Panc1 (cell line): ENCODE measurements around the gene SCN8A.

Experiments
- CTCF ChIP-seq: fragments of 450-650 bp; IDR thresholded peaks from 2 replicates; pipeline ENCODE4 v1.5.1; 2017; ENCODE audit warnings: mild to moderate bottlenecking
- REST ChIP-seq, 2 experiments: IDR thresholded peaks; 2 replicates each; pipeline ENCODE4 v1.6.1; 2011 to 2012; ENCODE audit warnings: low read depth in 2 of 2, control low read depth in 1 of 2, low read length in 1 of 2, mild to moderate bottlenecking in 1 of 2, moderate library complexity in 1 of 2; ENCODE audit not compliant: insufficient read depth in 1 of 2

GRCh38 chr12:51817027-51817953 lies 226.3 kb downstream of the SCN8A start:
- TF ChIP-seq REST (IDR thresholded peaks at IDR 0.05; ENCODE audit: insufficient read depth in 1 of 2, low read depth in 2 of 2, low read length in 1 of 2), result no peak
- no peak for TF ChIP-seq CTCF
